ENCODE results near the gene SPATA24. TPM values are rescaled to one million over a fixed set of nuclear protein-coding genes. Genes with fewer than 3 reads are reported as not detected.

Gene SPATA24
- total and polyA plus RNA-seq, 2 of the 13 experiments (the other 11 are each of a cell fraction or from before 2014, with no cell fraction given), result 6.0 to 11.1 TPM

- TF ChIP-seq DMTF1 (CRISPR knock-in tag; IDR thresholded peaks at IDR 0.05), result no peak
- TF ChIP-seq TFDP1 (CRISPR knock-in tag; IDR thresholded peaks at IDR 0.05; ENCODE audit: borderline replicate concordance), result no peak
- TF ChIP-seq HNRNPK (IDR thresholded peaks at IDR 0.05; ENCODE audit: low read depth, low read length, poor library complexity, severe bottlenecking), result no peak
- no peak for TF ChIP-seq MED13 (CRISPR knock-in tag; IDR thresholded peaks at IDR 0.05)
- TF ChIP-seq ZNF558 (CRISPR knock-in tag; IDR thresholded peaks at IDR 0.05; ENCODE audit: borderline replicate concordance), result no peak
- no peak for TF ChIP-seq E2F5 (CRISPR knock-in tag; conservative IDR thresholded peaks at IDR 0.05)
- TF ChIP-seq ZNF550 (CRISPR knock-in tag; IDR thresholded peaks at IDR 0.05; ENCODE audit: borderline replicate concordance), result no peak
- no peak for TF ChIP-seq ZNF225 (CRISPR knock-in tag; IDR thresholded peaks at IDR 0.05)
- TF ChIP-seq RFXAP (CRISPR knock-in tag; IDR thresholded peaks at IDR 0.05; ENCODE audit: borderline replicate concordance), result no peak
- no peak for TF ChIP-seq ZNF205 (CRISPR knock-in tag; IDR thresholded peaks at IDR 0.05)
- no peak for TF ChIP-seq ZNF660 (CRISPR knock-in tag; IDR thresholded peaks at IDR 0.05; ENCODE audit: borderline replicate concordance, low read depth)
- no peak for TF ChIP-seq ZSCAN29 (CRISPR knock-in tag; conservative IDR thresholded peaks at IDR 0.05)
- TF ChIP-seq ZBTB39 (CRISPR knock-in tag; IDR thresholded peaks at IDR 0.05), result no peak
- TF ChIP-seq JDP2 (CRISPR knock-in tag; IDR thresholded peaks at IDR 0.05; ENCODE audit: borderline replicate concordance), result no peak
- TF ChIP-seq TEAD2 (CRISPR knock-in tag; IDR thresholded peaks at IDR 0.05), result no peak
- no peak for TF ChIP-seq AKAP8 (CRISPR knock-in tag; IDR thresholded peaks at IDR 0.05)
- TF ChIP-seq ZNF800 (CRISPR knock-in tag; IDR thresholded peaks at IDR 0.05), result no peak; the same call in 1 of the 2 replicates
- TF ChIP-seq PHF20 (CRISPR knock-in tag; IDR thresholded peaks at IDR 0.05), result no peak
- no peak for TF ChIP-seq PLRG1 (conservative IDR thresholded peaks at IDR 0.05)
- TF ChIP-seq ZFY (CRISPR knock-in tag; IDR thresholded peaks at IDR 0.05), result 0 out of 2 replicates have a peak, but pooled peaks have one; percentile 6
- TF ChIP-seq YEATS4 (CRISPR knock-in tag; IDR thresholded peaks at IDR 0.05; ENCODE audit: borderline replicate concordance), result 0 out of 2 replicates have a peak, but pooled peaks have one; percentile 15
These were observed 18.5 kb downstream of the SPATA24 start (continued) for GRCh38 chr5:139385061-139386049.

Data from HepG2 (cell line).